GM23338 (cell line): ENCODE data around the gene OR13H1. TPM values are rescaled to one million over a fixed set of nuclear protein-coding genes. Genes with fewer than 3 reads are reported as not detected.

Source experiments
- ATAC-seq: fragments of 200-7000 bp; cut with Tn5 transposase; 3 replicates; pipeline ENCODE4 v1.9.1; 2020
- DNase-seq: peaks from one replicate; pipeline ENCODE4 v3.0.0-alpha.2; 2015; ENCODE audit warnings: low spot score
- H2AFZ ChIP-seq: fragments of 200-600 bp; sonication (generic); 2 replicates; pipeline ENCODE4 v1.8.0; 2016; ENCODE audit warnings: antibody characterized with exemption, mild to moderate bottlenecking, moderate library complexity
- H3F3A ChIP-seq: fragments of 200-600 bp; sonication (generic); replicated peaks from 2 replicates; pipeline ENCODE4 v1.8.0; 2017; ENCODE audit warnings: antibody characterized with exemption, mixed run types, low read depth
- H3K27ac ChIP-seq: fragments of 200-600 bp; sonication (generic); 2 replicates; pipeline ENCODE4 v1.6.1; 2016; ENCODE audit warnings: low read depth
- H3K27me3 ChIP-seq: fragments of 200-600 bp; sonication (generic); 2 replicates; pipeline ENCODE4 v1.8.0; 2016; ENCODE audit warnings: mild to moderate bottlenecking, mixed run types, moderate library complexity; ENCODE audit not compliant: insufficient read depth
- H3K36me3 ChIP-seq: fragments of 200-600 bp; sonication (generic); 2 replicates; pipeline ENCODE4 v1.8.0; 2016; ENCODE audit warnings: mild to moderate bottlenecking; ENCODE audit not compliant: insufficient read depth
- H3K4me1 ChIP-seq: fragments of 200-600 bp; sonication (generic); 2 replicates; pipeline ENCODE4 v1.8.0; 2016; ENCODE audit warnings: mild to moderate bottlenecking, moderate library complexity; ENCODE audit not compliant: insufficient read depth
- H3K4me2 ChIP-seq: fragments of 200-600 bp; sonication (generic); 2 replicates; pipeline ENCODE4 v1.7.1; 2017; ENCODE audit warnings: mixed run types
- H3K4me3 ChIP-seq: fragments of 200-600 bp; sonication (generic); 2 replicates; pipeline ENCODE4 v1.6.1; 2016; ENCODE audit warnings: mixed run types
- H3K79me2 ChIP-seq: fragments of 200-600 bp; sonication (generic); replicated peaks from 2 replicates; pipeline ENCODE4 v1.8.0; 2017; ENCODE audit warnings: mild to moderate bottlenecking; ENCODE audit not compliant: insufficient read depth
- H3K9me2 ChIP-seq: fragments of 200-600 bp; sonication (generic); 2 replicates; pipeline ENCODE4 v1.8.0; 2017; ENCODE audit not compliant: insufficient read depth
- H4K20me1 ChIP-seq: fragments of 200-600 bp; sonication (generic); replicated peaks from 2 replicates; pipeline ENCODE4 v1.8.0; 2017; ENCODE audit warnings: mild to moderate bottlenecking; ENCODE audit not compliant: insufficient read depth
- H3K27ac Mint-ChIP-seq: 2 replicates; pipeline ENCODE4 v1.8.0; 2020; ENCODE audit warnings: inconsistent platforms, mild to moderate bottlenecking, moderate library complexity, mixed read lengths
- H3K27me3 Mint-ChIP-seq: 3 replicates; pipeline ENCODE4 v1.8.0; 2022; ENCODE audit warnings: low read depth, mild to moderate bottlenecking, moderate library complexity, mixed read lengths, inconsistent platforms; ENCODE audit not compliant: insufficient read depth, poor library complexity
- H3K36me3 Mint-ChIP-seq: 3 replicates; pipeline ENCODE4 v1.8.0; 2021; ENCODE audit warnings: low read depth, mild to moderate bottlenecking, inconsistent platforms, moderate library complexity, mixed read lengths
- H3K4me1 Mint-ChIP-seq: 3 replicates; pipeline ENCODE4 v1.8.0; 2020; ENCODE audit warnings: mild to moderate bottlenecking, inconsistent platforms, mixed read lengths
- H3K4me3 Mint-ChIP-seq: 3 replicates; pipeline ENCODE4 v1.8.0; 2021; ENCODE audit warnings: moderate library complexity, mild to moderate bottlenecking, inconsistent platforms, mixed read lengths
- H3K9me3 Mint-ChIP-seq: 3 replicates; pipeline ENCODE4 v1.8.0; 2020; ENCODE audit warnings: moderate library complexity, mild to moderate bottlenecking, inconsistent platforms, mixed read lengths
- CREB1 ChIP-seq: fragments of 250-450 bp; sonication (Bioruptor Pico); IDR thresholded peaks from 2 replicates; pipeline ENCODE4 v1.5.0; 2020; ENCODE audit warnings: low read depth, mild to moderate bottlenecking, moderate library complexity
- EZH2 ChIP-seq: fragments of 200-600 bp; sonication (generic); IDR thresholded peaks from one replicate; pipeline ENCODE4 v1.8.0; 2017; ENCODE audit warnings: antibody characterized with exemption, mild to moderate bottlenecking, low read depth; ENCODE audit not compliant: unreplicated experiment
- EZH2phosphoT487 ChIP-seq: fragments of 200-600 bp; sonication (generic); IDR thresholded peaks from one replicate; pipeline ENCODE4 v1.8.1; 2018; ENCODE audit warnings: antibody characterized with exemption; ENCODE audit not compliant: unreplicated experiment
- JUNB ChIP-seq: IDR thresholded peaks from one replicate; pipeline ENCODE4 v1.6.1; 2016; ENCODE audit warnings: antibody characterized with exemption; ENCODE audit not compliant: unreplicated experiment
- NANOG ChIP-seq: IDR thresholded peaks from 2 replicates; pipeline ENCODE4 v1.6.1; 2016; ENCODE audit warnings: antibody characterized with exemption, borderline replicate concordance
- POLR2AphosphoS5 ChIP-seq: IDR thresholded peaks from 2 replicates; pipeline ENCODE4 v1.6.1; 2016; ENCODE audit warnings: antibody characterized with exemption, low read depth
- REST ChIP-seq: IDR thresholded peaks from one replicate; pipeline ENCODE4 v1.6.1; 2018; ENCODE audit warnings: antibody characterized with exemption; ENCODE audit not compliant: unreplicated experiment
- STAT1 ChIP-seq: IDR thresholded peaks from one replicate; pipeline ENCODE4 v1.6.1; 2016; ENCODE audit warnings: antibody characterized with exemption; ENCODE audit not compliant: unreplicated experiment
- ZNF114 ChIP-seq: fragments of 250-450 bp; sonication (Bioruptor Pico); IDR thresholded peaks from 2 replicates; pipeline ENCODE4 v1.5.0; 2020; ENCODE audit warnings: mild to moderate bottlenecking, moderate library complexity
- ZNF331 ChIP-seq: fragments of 250-450 bp; sonication (Bioruptor Pico); IDR thresholded peaks from 2 replicates; pipeline ENCODE4 v1.5.0; 2020; ENCODE audit warnings: low read depth, mild to moderate bottlenecking, moderate library complexity
- polyA plus RNA-seq: library from polyadenylated mRNA; unstranded; fragments of >200 nt; fragmentation: Nextera tagmentation; extraction: Ambion mirVana; gene quantifications from 2 replicates; pipeline ENCODE4 v1.2.1, GENCODE V29; 2016
- total RNA-seq: library from RNA; depleted of rRNA; stranded (reverse); fragments of >200 nt; shearing (Covaris generic); gene quantifications from 2 replicates; pipeline ENCODE4 v1.2.3, GENCODE V29; 2014
- TF ChIP-seq, protein P1 (sequence below): fragments of 250-450 bp; sonication (Bioruptor Pico); IDR thresholded peaks from 2 replicates; pipeline ENCODE4 v1.5.0; 2020; ENCODE audit warnings: mild to moderate bottlenecking, moderate library complexity
- TF ChIP-seq, protein P2 (sequence below): IDR thresholded peaks from 2 replicates; pipeline ENCODE4 v1.6.1; 2016; ENCODE audit warnings: antibody characterized with exemption
- TF ChIP-seq, protein P3 (sequence below), 2 experiments: fragments of 200-600 bp in 1 of 2; sonication (generic) in 1 of 2; conservative IDR thresholded peaks; 2 replicates each; pipeline versions ENCODE4 v1.5.1 to v1.6.1; 2016 to 2017; ENCODE audit warnings: antibody characterized with exemption in 2 of 2, low read depth in 2 of 2, mild to moderate bottlenecking in 2 of 2, moderate library complexity in 1 of 2

Gene OR13H1
- total and polyA plus RNA-seq, 2 experiments from 2014 or later, result not detected

- Histone ChIP-seq H3K27ac (no peak overlapping the region), H2AFZ (no peak overlapping the region)
- TF ChIP-seq, protein P1, sequence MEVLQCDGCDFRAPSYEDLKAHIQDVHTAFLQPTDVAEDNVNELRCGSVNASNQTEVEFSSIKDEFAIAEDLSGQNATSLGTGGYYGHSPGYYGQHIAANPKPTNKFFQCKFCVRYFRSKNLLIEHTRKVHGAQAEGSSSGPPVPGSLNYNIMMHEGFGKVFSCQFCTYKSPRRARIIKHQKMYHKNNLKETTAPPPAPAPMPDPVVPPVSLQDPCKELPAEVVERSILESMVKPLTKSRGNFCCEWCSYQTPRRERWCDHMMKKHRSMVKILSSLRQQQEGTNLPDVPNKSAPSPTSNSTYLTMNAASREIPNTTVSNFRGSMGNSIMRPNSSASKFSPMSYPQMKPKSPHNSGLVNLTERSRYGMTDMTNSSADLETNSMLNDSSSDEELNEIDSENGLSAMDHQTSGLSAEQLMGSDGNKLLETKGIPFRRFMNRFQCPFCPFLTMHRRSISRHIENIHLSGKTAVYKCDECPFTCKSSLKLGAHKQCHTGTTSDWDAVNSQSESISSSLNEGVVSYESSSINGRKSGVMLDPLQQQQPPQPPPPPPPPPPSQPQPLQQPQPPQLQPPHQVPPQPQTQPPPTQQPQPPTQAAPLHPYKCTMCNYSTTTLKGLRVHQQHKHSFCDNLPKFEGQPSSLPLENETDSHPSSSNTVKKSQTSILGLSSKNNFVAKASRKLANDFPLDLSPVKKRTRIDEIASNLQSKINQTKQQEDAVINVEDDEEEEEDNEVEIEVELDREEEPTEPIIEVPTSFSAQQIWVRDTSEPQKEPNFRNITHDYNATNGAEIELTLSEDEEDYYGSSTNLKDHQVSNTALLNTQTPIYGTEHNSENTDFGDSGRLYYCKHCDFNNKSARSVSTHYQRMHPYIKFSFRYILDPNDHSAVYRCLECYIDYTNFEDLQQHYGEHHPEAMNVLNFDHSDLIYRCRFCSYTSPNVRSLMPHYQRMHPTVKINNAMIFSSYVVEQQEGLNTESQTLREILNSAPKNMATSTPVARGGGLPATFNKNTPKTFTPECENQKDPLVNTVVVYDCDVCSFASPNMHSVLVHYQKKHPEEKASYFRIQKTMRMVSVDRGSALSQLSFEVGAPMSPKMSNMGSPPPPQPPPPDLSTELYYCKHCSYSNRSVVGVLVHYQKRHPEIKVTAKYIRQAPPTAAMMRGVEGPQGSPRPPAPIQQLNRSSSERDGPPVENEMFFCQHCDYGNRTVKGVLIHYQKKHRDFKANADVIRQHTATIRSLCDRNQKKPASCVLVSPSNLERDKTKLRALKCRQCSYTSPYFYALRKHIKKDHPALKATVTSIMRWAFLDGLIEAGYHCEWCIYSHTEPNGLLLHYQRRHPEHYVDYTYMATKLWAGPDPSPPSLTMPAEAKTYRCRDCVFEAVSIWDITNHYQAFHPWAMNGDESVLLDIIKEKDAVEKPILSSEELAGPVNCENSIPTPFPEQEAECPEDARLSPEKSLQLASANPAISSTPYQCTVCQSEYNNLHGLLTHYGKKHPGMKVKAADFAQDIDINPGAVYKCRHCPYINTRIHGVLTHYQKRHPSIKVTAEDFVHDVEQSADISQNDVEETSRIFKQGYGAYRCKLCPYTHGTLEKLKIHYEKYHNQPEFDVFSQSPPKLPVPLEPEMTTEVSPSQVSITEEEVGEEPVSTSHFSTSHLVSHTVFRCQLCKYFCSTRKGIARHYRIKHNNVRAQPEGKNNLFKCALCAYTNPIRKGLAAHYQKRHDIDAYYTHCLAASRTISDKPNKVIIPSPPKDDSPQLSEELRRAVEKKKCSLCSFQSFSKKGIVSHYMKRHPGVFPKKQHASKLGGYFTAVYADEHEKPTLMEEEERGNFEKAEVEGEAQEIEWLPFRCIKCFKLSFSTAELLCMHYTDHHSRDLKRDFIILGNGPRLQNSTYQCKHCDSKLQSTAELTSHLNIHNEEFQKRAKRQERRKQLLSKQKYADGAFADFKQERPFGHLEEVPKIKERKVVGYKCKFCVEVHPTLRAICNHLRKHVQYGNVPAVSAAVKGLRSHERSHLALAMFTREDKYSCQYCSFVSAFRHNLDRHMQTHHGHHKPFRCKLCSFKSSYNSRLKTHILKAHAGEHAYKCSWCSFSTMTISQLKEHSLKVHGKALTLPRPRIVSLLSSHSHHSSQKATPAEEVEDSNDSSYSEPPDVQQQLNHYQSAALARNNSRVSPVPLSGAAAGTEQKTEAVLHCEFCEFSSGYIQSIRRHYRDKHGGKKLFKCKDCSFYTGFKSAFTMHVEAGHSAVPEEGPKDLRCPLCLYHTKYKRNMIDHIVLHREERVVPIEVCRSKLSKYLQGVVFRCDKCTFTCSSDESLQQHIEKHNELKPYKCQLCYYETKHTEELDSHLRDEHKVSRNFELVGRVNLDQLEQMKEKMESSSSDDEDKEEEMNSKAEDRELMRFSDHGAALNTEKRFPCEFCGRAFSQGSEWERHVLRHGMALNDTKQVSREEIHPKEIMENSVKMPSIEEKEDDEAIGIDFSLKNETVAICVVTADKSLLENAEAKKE (CRISPR knock-in tag), result no peak
- TF ChIP-seq, protein P2, sequence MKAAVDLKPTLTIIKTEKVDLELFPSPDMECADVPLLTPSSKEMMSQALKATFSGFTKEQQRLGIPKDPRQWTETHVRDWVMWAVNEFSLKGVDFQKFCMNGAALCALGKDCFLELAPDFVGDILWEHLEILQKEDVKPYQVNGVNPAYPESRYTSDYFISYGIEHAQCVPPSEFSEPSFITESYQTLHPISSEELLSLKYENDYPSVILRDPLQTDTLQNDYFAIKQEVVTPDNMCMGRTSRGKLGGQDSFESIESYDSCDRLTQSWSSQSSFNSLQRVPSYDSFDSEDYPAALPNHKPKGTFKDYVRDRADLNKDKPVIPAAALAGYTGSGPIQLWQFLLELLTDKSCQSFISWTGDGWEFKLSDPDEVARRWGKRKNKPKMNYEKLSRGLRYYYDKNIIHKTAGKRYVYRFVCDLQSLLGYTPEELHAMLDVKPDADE, result no peak
- no peak for TF ChIP-seq REST
- no peak for TF ChIP-seq NANOG
- no peak for TF ChIP-seq CREB1
- no peak for TF ChIP-seq JUNB
- TF ChIP-seq, protein P3, sequence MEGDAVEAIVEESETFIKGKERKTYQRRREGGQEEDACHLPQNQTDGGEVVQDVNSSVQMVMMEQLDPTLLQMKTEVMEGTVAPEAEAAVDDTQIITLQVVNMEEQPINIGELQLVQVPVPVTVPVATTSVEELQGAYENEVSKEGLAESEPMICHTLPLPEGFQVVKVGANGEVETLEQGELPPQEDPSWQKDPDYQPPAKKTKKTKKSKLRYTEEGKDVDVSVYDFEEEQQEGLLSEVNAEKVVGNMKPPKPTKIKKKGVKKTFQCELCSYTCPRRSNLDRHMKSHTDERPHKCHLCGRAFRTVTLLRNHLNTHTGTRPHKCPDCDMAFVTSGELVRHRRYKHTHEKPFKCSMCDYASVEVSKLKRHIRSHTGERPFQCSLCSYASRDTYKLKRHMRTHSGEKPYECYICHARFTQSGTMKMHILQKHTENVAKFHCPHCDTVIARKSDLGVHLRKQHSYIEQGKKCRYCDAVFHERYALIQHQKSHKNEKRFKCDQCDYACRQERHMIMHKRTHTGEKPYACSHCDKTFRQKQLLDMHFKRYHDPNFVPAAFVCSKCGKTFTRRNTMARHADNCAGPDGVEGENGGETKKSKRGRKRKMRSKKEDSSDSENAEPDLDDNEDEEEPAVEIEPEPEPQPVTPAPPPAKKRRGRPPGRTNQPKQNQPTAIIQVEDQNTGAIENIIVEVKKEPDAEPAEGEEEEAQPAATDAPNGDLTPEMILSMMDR (conservative IDR thresholded peaks at IDR 0.05; ENCODE audit: low read depth in 2 of 2), result no peak
- no peak for TF ChIP-seq POLR2AphosphoS5
- TF ChIP-seq EZH2, result no peak
- no peak for TF ChIP-seq ZNF114 (CRISPR knock-in tag)
- TF ChIP-seq STAT1, result no peak
- no peak for TF ChIP-seq ZNF331 (CRISPR knock-in tag)
- TF ChIP-seq EZH2phosphoT487, result no peak
These were observed 27.5 kb downstream of the OR13H1 start for GRCh38 chrX:131571348-131571747.

More at GRCh38 chrX:131571348-131571747, 27.5 kb downstream of the OR13H1 start:
- Histone ChIP-seq H3K79me2 (peaks cover 37% of the 10 kb centered on the region), H3K4me3 (no peak overlapping the region), H3K4me2 (no peak overlapping the region), H3K9me2 (no peaks in the 10 kb centered on the region), H3K36me3 (no peaks in the 10 kb centered on the region), H3F3A (no peaks in the 10 kb centered on the region), H3K27me3 (no peaks in the 10 kb centered on the region), H3K4me1 (peaks cover 15% of the 10 kb centered on the region), H4K20me1 (no peaks in the 10 kb centered on the region)
- H3K27me3 Mint-ChIP-seq, result peaks cover 1% of the 10 kb centered on the region
- ATAC-seq, result no peak
- no peak for DNase-seq
- H3K4me3 Mint-ChIP-seq, result no peak overlapping the region
- no peaks in the 10 kb centered on the region for H3K36me3 Mint-ChIP-seq
- H3K9me3 Mint-ChIP-seq, result no peaks in the 10 kb centered on the region; the same call in 2 of the 3 replicates
- H3K27ac Mint-ChIP-seq, result no peak overlapping the region
- peaks cover 13% of the 10 kb centered on the region for H3K4me1 Mint-ChIP-seq
